ENCODE measurements around the gene KBTBD12. TPM values are rescaled to one million over a fixed set of nuclear protein-coding genes. Genes with fewer than 3 reads are reported as not detected.

KBTBD12 gene
- total RNA-seq, 1 donor from 2014 or later: not detected

- peak overlapping the region; percentile 9 for H3K4me3 ChIP-seq
- no peak overlapping the region for H3K27ac Mint-ChIP-seq
- H2AFZ ChIP-seq (replicated peaks): peak overlapping the region; percentile 66
Observed at GRCh38 chr3:128006061-128007032, 91.3 kb downstream of the KBTBD12 start.

GRCh38 chr3:128007033-128007424 is 92.0 kb downstream of the KBTBD12 start:
- H3K36me3 ChIP-seq: no peaks in the 10 kb centered on the region
- no peak overlapping the region for H3K27ac ChIP-seq
- Mint-ChIP-seq H3K36me3 (no peaks in the 10 kb centered on the region), H3K27me3 (ENCODE audit: insufficient read depth, low read depth) (peaks cover 11% of the 10 kb centered on the region), H3K4me1 (peaks cover 15% of the 10 kb centered on the region), H3K27ac (no peak overlapping the region), H3K4me3 (no peak overlapping the region), H3K9me3 (no peaks in the 10 kb centered on the region)
- peaks cover 22% of the 10 kb centered on the region for H3K4me1 ChIP-seq
- no peak overlapping the region for H3K4me3 ChIP-seq
- peaks cover 9% of the 10 kb centered on the region for H3F3A ChIP-seq (ENCODE audit: low read depth)
- H3K4me2 ChIP-seq: no peak overlapping the region
- no peaks in the 10 kb centered on the region for H3K9me3 ChIP-seq (ENCODE audit: low read depth)
- H4K20me1 ChIP-seq (ENCODE audit: low read depth): no peaks in the 10 kb centered on the region
- peak; percentile 12 for DNase-seq (ENCODE audit: low spot score)
- H3K9ac ChIP-seq: no peak overlapping the region
- no peaks in the 10 kb centered on the region for H3K79me2 ChIP-seq (ENCODE audit: low read depth)
- no peaks in the 10 kb centered on the region for H3K27me3 ChIP-seq
- H2AFZ ChIP-seq (replicated peaks): peak overlapping the region; percentile 66
- no peak for TF ChIP-seq CTCF (IDR thresholded peaks at IDR 0.05)
- TF ChIP-seq EZH2 (IDR thresholded peaks at IDR 0.05): no peak
- TF ChIP-seq EZH2phosphoT487 (IDR thresholded peaks at IDR 0.05): no peak

More at GRCh38 chr3:128006061-128007032, 91.3 kb downstream of the KBTBD12 start:
- Mint-ChIP-seq H3K4me1 (peaks cover 14% of the 10 kb centered on the region), H3K9me3 (no peaks in the 10 kb centered on the region), H3K27me3 (ENCODE audit: insufficient read depth, low read depth) (peaks cover 14% of the 10 kb centered on the region), H3K36me3 (no peaks in the 10 kb centered on the region), H3K4me3 (no peak overlapping the region)
- H3F3A ChIP-seq (ENCODE audit: low read depth): peaks cover 9% of the 10 kb centered on the region
- no peaks in the 10 kb centered on the region for H3K9me3 ChIP-seq (ENCODE audit: low read depth)
- no peaks in the 10 kb centered on the region for H3K36me3 ChIP-seq
- H3K9ac ChIP-seq: no peak overlapping the region
- no peaks in the 10 kb centered on the region for H3K79me2 ChIP-seq (ENCODE audit: low read depth)
- no peak for TF ChIP-seq EZH2 (IDR thresholded peaks at IDR 0.05)
- TF ChIP-seq EZH2phosphoT487 (IDR thresholded peaks at IDR 0.05): no peak
- TF ChIP-seq CTCF (IDR thresholded peaks at IDR 0.05): no peak
- no peaks in the 10 kb centered on the region for H4K20me1 ChIP-seq (ENCODE audit: low read depth)
- DNase-seq (ENCODE audit: low spot score): peak; percentile 68
- H3K4me2 ChIP-seq: peak overlapping the region; percentile 43
- no peak overlapping the region for H3K27ac ChIP-seq
- no peaks in the 10 kb centered on the region for H3K27me3 ChIP-seq
- peaks cover 20% of the 10 kb centered on the region for H3K4me1 ChIP-seq

GRCh38 chr3:128009952-128010846 is 95.2 kb downstream of the KBTBD12 start:
- H3K9me3 ChIP-seq (ENCODE audit: low read depth): no peaks in the 10 kb centered on the region
- H3K36me3 ChIP-seq: no peaks in the 10 kb centered on the region
- H3K27me3 ChIP-seq: no peaks in the 10 kb centered on the region
- no peak for DNase-seq (ENCODE audit: low spot score)
- no peaks in the 10 kb centered on the region for H3K36me3 Mint-ChIP-seq
- H3K27ac Mint-ChIP-seq: no peak overlapping the region
- H3K9me3 Mint-ChIP-seq: no peaks in the 10 kb centered on the region
- no peaks in the 10 kb centered on the region for H4K20me1 ChIP-seq (ENCODE audit: low read depth)
- H2AFZ ChIP-seq (replicated peaks): no peak overlapping the region
- peaks cover 6% of the 10 kb centered on the region for H3K27me3 Mint-ChIP-seq (ENCODE audit: insufficient read depth, low read depth)
- peaks cover 22% of the 10 kb centered on the region for H3K4me1 ChIP-seq
- peaks cover 15% of the 10 kb centered on the region for H3K4me1 Mint-ChIP-seq
- H3K9ac ChIP-seq: no peak overlapping the region
- no peak overlapping the region for H3K4me3 Mint-ChIP-seq
- no peak overlapping the region for H3K4me2 ChIP-seq
- peaks cover 9% of the 10 kb centered on the region for H3F3A ChIP-seq (ENCODE audit: low read depth)
- no peak overlapping the region for H3K27ac ChIP-seq
- H3K79me2 ChIP-seq (ENCODE audit: low read depth): no peaks in the 10 kb centered on the region
- no peak overlapping the region for H3K4me3 ChIP-seq
- TF ChIP-seq CTCF (IDR thresholded peaks at IDR 0.05) (no peak), EZH2 (IDR thresholded peaks at IDR 0.05) (no peak), EZH2phosphoT487 (IDR thresholded peaks at IDR 0.05) (no peak)
